ENCODE measurements around the gene MPIG6B.

MPIG6B gene, protein sequence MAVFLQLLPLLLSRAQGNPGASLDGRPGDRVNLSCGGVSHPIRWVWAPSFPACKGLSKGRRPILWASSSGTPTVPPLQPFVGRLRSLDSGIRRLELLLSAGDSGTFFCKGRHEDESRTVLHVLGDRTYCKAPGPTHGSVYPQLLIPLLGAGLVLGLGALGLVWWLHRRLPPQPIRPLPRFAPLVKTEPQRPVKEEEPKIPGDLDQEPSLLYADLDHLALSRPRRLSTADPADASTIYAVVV

DNA sequence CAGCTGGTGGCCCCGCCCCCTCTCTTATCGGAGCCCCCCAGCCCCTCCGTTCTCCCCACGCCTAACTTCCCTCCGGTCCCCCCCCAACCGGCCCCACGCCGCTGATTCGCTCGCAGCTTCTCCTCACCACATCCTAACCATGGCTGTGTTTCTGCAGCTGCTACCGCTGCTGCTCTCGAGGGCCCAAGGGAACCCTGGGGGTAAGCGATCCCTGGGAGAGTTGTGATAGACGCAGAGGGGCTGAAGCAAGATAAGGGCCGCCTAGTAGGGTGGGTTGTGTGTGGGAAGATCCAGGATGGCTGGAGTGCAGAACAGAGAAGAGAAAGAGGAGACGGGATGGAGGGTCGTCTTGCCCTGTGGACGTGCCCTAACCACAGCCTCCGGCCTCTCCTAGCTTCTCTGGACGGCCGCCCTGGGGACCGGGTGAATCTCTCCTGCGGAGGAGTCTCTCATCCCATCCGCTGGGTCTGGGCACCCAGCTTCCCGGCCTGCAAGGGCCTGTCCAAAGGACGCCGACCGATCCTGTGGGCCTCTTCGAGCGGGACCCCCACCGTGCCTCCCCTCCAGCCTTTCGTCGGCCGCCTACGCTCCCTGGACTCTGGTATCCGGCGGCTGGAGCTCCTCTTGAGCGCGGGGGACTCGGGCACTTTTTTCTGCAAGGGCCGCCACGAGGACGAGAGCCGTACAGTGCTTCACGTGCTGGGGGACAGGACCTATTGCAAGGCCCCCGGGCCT is at the start of gene MPIG6B:
Gene MPIG6B, plus strand, starts transcription at position 129 of the 735 bp plus-strand sequence. Its CDS starts 11 bp downstream, at position 140.
- no peaks in the 10 kb centered on the region for H3K9me3 ChIP-seq (ENCODE audit: low read length)

DNA sequence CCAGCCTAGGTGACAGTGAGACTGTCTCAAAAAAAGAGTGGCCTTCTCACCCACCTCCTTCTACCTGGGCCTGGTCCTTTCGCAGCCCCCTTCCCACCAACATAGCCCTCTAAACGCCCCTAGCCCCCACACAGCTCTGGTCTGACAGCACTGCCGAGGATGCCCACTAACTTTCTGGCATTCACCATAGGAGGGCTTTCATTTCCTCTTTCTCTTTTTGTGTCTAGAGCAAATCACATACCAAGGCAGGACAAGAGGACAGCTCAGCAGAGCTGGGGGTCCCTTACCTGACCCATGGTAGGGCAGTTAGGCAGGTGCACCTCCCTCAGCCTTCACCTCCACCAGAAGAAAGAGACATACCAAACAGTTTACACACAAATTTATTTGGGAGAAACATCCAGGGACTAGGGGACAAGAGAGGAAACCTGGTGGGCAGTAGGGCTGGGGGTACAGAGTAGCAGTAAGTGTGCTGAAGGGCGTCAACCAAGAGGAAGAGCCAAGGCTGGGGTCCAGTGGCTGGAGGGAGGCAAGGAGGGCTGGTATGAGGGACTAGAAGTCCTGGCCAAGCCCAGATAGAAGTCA is 46.8 kb upstream of the MPIG6B start:
- Histone ChIP-seq H2AFZ (ENCODE audit: low read depth, low read length) (no peak overlapping the region), H3K9me3 (ENCODE audit: low read length) (no peaks in the 10 kb centered on the region), H3K27me3 (ENCODE audit: insufficient read depth, low read length) (no peaks in the 10 kb centered on the region), H3K4me1 (ENCODE audit: insufficient read depth, low read length) (peaks cover 2% of the 10 kb centered on the region), H3K36me3 (ENCODE audit: insufficient read depth, low read length) (peaks cover 14% of the 10 kb centered on the region), H3K4me3 (ENCODE audit: low read length) (no peak overlapping the region)

More for the DNA sequence above, at the start of gene MPIG6B:
- Histone ChIP-seq H2AFZ (ENCODE audit: low read depth, low read length) (no peak within 1 kb of the TSS), H3K4me3 (ENCODE audit: low read length) (no peak within 1 kb of the TSS), H3K4me1 (ENCODE audit: insufficient read depth, low read length) (no peaks in the 10 kb centered on the region), H3K36me3 (ENCODE audit: insufficient read depth, low read length) (peaks cover 31% of the 10 kb centered on the region), H3K27me3 (ENCODE audit: insufficient read depth, low read length) (no peaks in the 10 kb centered on the region)

DNA sequence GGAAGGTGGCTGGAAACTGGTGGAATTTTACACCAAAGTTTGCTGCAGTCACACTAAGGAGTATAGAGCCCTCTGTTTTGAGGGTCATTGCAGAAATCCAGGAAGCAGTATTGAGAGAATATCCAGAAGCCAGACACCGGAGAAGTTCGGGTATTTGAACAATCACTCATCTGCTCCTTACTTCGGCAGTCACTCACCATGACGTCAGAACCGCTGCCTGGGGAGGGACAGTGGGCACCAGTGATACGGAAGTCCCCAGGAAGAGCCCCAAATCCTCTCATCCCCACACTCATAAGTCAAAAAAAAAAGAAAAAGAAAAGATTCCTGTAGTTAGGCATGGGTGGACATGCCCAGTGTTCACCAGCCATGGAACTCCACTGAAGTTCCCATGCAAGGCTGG is 46.3 kb upstream of the MPIG6B start:
- Histone ChIP-seq H3K27me3 (ENCODE audit: insufficient read depth, low read length) (no peaks in the 10 kb centered on the region), H3K9me3 (ENCODE audit: low read length) (no peaks in the 10 kb centered on the region), H2AFZ (ENCODE audit: low read depth, low read length) (no peak overlapping the region), H3K4me1 (ENCODE audit: insufficient read depth, low read length) (peaks cover 2% of the 10 kb centered on the region), H3K36me3 (ENCODE audit: insufficient read depth, low read length) (peaks cover 9% of the 10 kb centered on the region), H3K4me3 (ENCODE audit: low read length) (no peak overlapping the region)

DNA sequence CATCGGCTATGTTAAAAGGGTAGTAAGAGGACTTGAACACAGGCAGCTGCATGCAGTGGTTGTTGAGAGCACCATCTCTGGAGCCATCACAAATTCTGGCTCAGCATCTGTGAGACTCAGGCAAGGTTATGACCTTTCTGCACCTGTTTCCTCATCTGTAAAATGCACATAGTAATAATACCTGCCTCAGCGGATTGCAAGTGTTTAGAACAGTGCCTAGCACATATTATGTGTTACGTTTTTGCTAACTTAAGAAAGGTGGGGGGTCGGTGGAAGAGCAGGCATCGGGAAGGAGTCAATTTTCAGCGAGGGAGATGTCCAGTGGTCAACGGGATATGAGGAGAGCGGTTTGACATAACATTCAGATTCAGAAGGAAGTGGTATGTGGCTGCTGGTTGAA is 45.2 kb upstream of the MPIG6B start:
- Histone ChIP-seq H3K9me3 (ENCODE audit: low read length) (no peaks in the 10 kb centered on the region), H3K27me3 (ENCODE audit: insufficient read depth, low read length) (no peaks in the 10 kb centered on the region), H3K4me1 (ENCODE audit: insufficient read depth, low read length) (peaks cover 2% of the 10 kb centered on the region), H3K4me3 (ENCODE audit: low read length) (no peak overlapping the region), H2AFZ (ENCODE audit: low read depth, low read length) (no peak overlapping the region), H3K36me3 (ENCODE audit: insufficient read depth, low read length) (peaks cover 2% of the 10 kb centered on the region)

DNA sequence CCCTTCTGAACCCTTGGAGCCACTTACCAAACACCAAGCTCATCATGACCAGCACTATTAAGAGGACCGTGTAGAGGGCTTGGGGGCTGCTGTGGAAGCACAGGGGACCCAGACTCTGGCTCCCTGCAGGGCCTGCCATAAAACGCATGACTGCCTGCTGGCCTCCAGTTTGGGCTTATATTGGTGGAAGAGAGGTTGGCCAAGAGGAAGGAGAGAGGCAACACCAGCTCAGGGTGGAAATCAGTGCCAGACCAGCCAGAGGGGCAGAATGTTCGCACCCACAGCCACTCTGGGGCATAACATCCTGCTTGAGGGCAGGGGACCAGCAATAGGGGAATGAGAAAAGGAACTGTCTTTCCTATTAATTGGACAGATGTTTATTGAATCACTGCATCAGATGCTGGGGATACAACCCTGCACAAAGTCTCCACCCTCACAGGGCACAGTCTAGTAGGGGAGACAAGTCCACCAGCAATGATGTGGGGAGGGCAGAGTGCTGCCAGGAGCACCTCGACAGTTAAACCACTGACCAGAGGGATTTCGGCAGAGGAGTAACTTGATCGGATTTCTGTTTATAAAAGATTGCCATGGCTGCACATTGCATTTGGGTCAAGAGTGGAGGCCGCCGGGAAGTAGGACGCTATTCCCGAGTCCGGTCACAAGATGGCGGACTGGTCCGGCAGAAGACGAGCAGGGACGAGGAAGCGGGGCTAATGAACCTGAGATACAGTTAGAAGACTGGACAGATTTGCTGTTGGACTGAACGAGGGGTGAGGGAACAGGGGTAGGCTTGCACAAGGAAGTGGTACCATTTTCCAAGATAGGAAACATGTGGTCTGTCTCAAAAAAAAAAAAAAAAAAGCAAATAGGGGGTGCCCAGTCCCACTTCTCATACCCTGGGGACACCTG is 42.7 kb upstream of the MPIG6B start, which contains the start of gene LY6G5C:
Gene LY6G5C, minus strand, starts transcription at position 842 of the 909 bp plus-strand sequence. Its CDS starts 694 bp downstream, at position 148.
- peaks cover 17% of the 10 kb centered on the region for H3K36me3 ChIP-seq (ENCODE audit: insufficient read depth, low read length)
- no peak within 1 kb of the TSS for H2AFZ ChIP-seq (ENCODE audit: low read depth, low read length)
- peaks cover 3% of the 10 kb centered on the region for H3K9me3 ChIP-seq (ENCODE audit: low read length)
- peaks cover 2% of the 10 kb centered on the region for H3K4me1 ChIP-seq (ENCODE audit: insufficient read depth, low read length)
- no peak within 1 kb of the TSS for H3K4me3 ChIP-seq (ENCODE audit: low read length)
- no peaks in the 10 kb centered on the region for H3K27me3 ChIP-seq (ENCODE audit: insufficient read depth, low read length)

DNA sequence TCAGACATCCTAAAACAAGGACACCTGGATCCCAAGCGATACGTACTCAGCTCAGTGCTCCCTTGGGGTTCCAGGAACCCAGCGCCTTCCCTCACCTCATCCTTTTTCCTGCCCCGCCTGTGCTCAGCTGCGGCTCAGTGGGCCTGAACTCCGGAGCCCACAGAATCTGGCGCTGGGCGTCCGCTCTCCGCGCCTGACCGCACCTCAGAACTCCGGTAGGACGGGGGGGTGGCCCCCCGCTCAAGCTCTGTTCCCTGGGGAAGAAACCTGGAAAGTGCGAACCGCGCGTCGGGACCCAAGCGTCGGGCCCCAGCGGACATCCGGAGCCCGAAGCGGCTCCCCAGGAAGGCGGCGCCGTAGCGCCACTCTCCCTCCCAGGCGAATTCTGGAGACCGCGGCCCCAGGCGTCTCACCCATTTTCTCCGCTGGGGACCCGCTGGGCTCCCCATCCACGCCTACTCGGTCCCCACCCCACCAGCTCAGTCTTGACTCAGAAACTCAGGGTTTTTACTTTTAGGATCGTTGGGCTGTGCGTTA is 42.0 kb upstream of the MPIG6B start:
- H2AFZ ChIP-seq (ENCODE audit: low read depth, low read length), result no peak overlapping the region
- peaks cover 3% of the 10 kb centered on the region for H3K9me3 ChIP-seq (ENCODE audit: low read length)
- peaks cover 2% of the 10 kb centered on the region for H3K4me1 ChIP-seq (ENCODE audit: insufficient read depth, low read length)
- H3K4me3 ChIP-seq (ENCODE audit: low read length), result no peak overlapping the region
- peaks cover 21% of the 10 kb centered on the region for H3K36me3 ChIP-seq (ENCODE audit: insufficient read depth, low read length)
- H3K27me3 ChIP-seq (ENCODE audit: insufficient read depth, low read length), result no peaks in the 10 kb centered on the region

DNA sequence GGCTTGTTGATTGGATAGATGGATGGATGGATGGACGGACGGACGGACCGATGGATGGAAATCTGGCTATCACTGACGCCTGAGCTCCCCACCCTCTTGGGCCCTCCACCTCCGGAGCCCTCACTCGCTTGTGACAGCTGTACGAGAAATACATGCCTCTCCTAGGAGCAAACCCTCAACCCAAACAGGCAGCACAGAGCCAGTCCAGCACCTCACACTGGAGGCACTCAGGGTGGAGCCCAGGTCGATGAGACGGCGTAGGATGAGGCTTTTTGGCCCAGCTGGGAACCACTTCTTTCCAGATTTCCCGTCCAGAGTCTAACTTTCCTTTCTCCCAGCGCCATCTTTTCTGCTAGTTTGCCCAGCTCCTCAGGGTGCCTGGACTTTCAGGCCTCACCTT is 39.6 kb upstream of the MPIG6B start:
- Histone ChIP-seq H3K36me3 (ENCODE audit: insufficient read depth, low read length) (peaks cover 44% of the 10 kb centered on the region), H3K27me3 (ENCODE audit: insufficient read depth, low read length) (no peaks in the 10 kb centered on the region), H2AFZ (ENCODE audit: low read depth, low read length) (no peak overlapping the region), H3K4me3 (ENCODE audit: low read length) (no peak overlapping the region), H3K4me1 (ENCODE audit: insufficient read depth, low read length) (peaks cover 2% of the 10 kb centered on the region), H3K9me3 (ENCODE audit: low read length) (peaks cover 3% of the 10 kb centered on the region)

DNA sequence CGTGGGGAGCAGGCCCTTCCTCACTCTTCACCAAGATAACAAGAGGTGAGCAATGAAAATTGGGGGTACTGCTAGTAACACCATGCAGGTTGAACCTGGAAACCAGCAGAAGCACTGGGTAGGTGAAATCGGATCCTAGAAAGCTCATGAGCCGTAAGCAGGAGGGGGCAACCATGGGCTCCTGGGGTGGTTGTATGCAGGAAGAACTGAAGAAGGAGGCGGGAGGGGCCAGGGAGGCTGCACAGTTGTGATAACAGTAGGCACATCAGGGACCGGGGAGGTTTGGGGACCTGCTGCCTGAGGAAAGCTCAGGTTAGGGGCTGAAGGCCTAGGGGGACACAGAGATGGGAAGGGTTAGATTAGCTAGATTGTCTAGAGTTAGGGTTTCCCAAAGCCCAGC is 36.7 kb upstream of the MPIG6B start:
- peaks cover 71% of the 10 kb centered on the region for H3K36me3 ChIP-seq (ENCODE audit: insufficient read depth, low read length)
- H3K9me3 ChIP-seq (ENCODE audit: low read length), result peaks cover 3% of the 10 kb centered on the region
- no peak overlapping the region for H3K4me3 ChIP-seq (ENCODE audit: low read length)
- no peaks in the 10 kb centered on the region for H3K27me3 ChIP-seq (ENCODE audit: insufficient read depth, low read length)
- H2AFZ ChIP-seq (ENCODE audit: low read depth, low read length), result no peak overlapping the region
- H3K4me1 ChIP-seq (ENCODE audit: insufficient read depth, low read length), result no peaks in the 10 kb centered on the region

DNA sequence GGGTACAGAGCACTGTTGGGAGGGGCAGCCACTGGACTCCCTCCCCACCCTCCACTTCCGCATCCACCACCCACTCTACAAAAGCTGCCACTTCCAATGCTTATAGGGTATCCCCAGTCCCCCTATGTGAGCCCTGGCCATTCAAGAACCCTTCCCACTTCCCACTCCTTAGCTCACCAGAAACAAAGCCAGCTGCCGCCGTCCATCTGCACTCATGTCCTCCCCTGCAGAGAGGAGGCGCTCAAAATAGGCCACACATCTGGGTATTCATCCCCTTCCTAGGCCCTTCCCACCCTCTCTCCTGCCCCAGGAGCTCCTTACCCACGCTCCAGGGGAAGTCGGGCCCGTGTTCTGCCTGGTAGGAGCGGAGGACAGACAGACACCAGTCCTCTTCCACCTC is 35.9 kb upstream of the MPIG6B start:
- Histone ChIP-seq H3K36me3 (ENCODE audit: insufficient read depth, low read length) (peaks cover 79% of the 10 kb centered on the region), H3K9me3 (ENCODE audit: low read length) (peaks cover 3% of the 10 kb centered on the region), H3K27me3 (ENCODE audit: insufficient read depth, low read length) (no peaks in the 10 kb centered on the region), H2AFZ (ENCODE audit: low read depth, low read length) (no peak overlapping the region), H3K4me3 (ENCODE audit: low read length) (no peak overlapping the region), H3K4me1 (ENCODE audit: insufficient read depth, low read length) (no peaks in the 10 kb centered on the region)

DNA sequence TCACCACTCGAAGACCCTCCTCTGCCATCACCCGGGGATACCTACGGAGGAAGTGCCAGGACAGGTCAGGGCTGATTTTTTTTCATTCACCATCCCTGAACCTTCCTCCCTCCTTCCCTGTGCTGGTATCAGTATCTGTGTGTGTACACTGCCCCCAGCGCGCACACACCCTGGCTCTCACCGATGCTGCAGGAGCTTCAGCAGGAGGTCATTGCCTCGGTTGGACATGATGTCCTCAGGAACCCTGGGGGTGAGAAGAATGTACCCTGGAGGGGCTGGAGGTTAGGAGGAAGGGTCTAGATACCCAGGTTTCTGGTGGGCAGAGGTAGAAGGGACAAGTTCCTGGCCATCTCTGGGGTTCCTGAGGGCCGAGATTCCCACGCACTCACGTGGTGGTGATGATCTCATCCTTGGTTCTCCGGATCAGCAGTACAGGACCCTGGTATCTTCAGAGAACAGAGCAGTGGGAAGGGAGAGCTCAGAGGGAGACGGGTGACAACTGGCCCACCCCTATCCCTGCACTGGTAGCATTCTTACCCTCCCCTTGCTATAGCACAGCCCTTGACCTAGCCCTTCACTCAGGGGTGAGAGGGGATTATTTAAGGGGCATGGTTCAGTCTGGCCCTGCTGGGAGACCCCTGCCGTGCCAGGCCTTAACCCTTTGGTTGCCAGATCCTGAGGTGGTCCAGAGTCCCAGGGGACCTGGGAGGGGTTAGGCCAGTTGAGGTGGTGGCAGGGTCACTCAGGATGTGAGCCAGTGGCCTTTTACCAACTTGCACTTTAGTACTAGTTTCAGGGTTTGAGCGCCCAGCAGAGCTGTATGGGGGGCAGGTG is 35.1 kb upstream of the MPIG6B start:
- H2AFZ ChIP-seq (ENCODE audit: low read depth, low read length), result no peak overlapping the region
- H3K36me3 ChIP-seq (ENCODE audit: insufficient read depth, low read length), result peaks cover 85% of the 10 kb centered on the region
- H3K4me1 ChIP-seq (ENCODE audit: insufficient read depth, low read length), result no peaks in the 10 kb centered on the region
- H3K27me3 ChIP-seq (ENCODE audit: insufficient read depth, low read length), result no peaks in the 10 kb centered on the region
- no peak overlapping the region for H3K4me3 ChIP-seq (ENCODE audit: low read length)
- peaks cover 2% of the 10 kb centered on the region for H3K9me3 ChIP-seq (ENCODE audit: low read length)

DNA sequence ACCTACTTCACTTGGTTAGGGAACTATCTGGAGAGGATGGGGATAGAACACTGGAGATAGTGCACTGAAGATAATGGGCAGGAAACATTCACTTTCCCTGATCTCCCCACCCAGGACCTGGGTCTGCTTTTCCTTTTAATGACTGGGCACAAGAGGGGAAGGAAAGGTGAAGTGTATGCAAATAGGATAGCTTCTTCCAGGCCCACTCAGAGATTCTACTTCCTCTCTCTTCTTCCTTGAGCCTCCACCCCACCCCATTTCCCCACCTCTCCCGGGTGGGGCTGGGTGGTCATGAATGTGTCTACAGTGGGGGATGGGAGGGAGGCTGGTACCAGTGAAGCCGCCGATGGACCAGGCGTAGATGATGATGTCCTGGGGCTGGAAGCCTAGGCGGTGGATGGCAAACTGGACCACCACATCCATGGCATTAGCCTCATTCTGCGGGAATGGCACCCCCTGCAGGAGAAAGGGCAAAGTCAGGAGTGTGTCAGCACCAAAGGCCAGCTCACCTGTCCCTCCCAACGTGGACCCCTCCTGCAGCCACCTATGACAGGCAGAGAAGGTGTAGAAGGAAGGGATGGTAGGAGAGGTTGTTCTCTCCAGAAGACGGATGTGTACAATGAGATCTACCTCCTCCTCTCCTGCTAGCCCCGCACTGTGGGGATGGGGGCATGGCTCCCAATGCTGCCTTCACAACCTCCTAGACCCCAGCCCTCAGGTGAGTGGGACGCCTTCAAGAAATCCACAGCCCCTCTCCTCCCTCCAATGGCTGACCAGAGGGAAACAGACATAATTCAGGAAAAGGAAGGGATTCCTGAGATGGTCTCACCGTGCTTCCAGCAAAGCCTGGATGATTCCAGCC is 33.7 kb upstream of the MPIG6B start:
- H3K4me1 ChIP-seq (ENCODE audit: insufficient read depth, low read length), result no peaks in the 10 kb centered on the region
- H3K36me3 ChIP-seq (ENCODE audit: insufficient read depth, low read length), result peaks cover 84% of the 10 kb centered on the region
- H3K9me3 ChIP-seq (ENCODE audit: low read length), result no peaks in the 10 kb centered on the region
- H2AFZ ChIP-seq (ENCODE audit: low read depth, low read length), result no peak overlapping the region
- no peaks in the 10 kb centered on the region for H3K27me3 ChIP-seq (ENCODE audit: insufficient read depth, low read length)
- H3K4me3 ChIP-seq (ENCODE audit: low read length), result no peak overlapping the region

All from neuron (in vitro differentiated cells).